HG03342 (cell line): ENCODE data around the gene AMZ1.
"Not testable (repeated sequence)": the region's sequence is repeated elsewhere in the genome, so short reads cannot be mapped to it uniquely, and the experiment has no call there.

Experiments used
- ATAC-seq: cut with Tn5 transposase; IDR thresholded peaks from one replicate; pipeline ENCODE4 v1.9.1; 2021; ENCODE audit warnings: mild to moderate bottlenecking, moderate library complexity; ENCODE audit not compliant: unreplicated experiment

Gene AMZ1

GRCh38 chr7:2724453-2725177, 36.6 kb downstream of the AMZ1 start:
- ATAC-seq = no peak

GRCh38 chr7:2725178-2726105, 37.4 kb downstream of the AMZ1 start:
- no peak for ATAC-seq

- no peak for ATAC-seq
Measured at GRCh38 chr7:2726316-2727018, 38.5 kb downstream of the AMZ1 start.

GRCh38 chr7:2727206-2727605, 39.2 kb downstream of the AMZ1 start:
- not testable (repeated sequence) for ATAC-seq

GRCh38 chr7:2728316-2729030, 40.5 kb downstream of the AMZ1 start:
- no peak for ATAC-seq

GRCh38 chr7:2729031-2729892, 41.3 kb downstream of the AMZ1 start:
- no peak for ATAC-seq

- ATAC-seq = no peak
Measured at GRCh38 chr7:2729893-2730716, 42.1 kb downstream of the AMZ1 start.

- no peak for ATAC-seq
Measured at GRCh38 chr7:2730846-2731770, 43.1 kb downstream of the AMZ1 start.

- no peak for ATAC-seq
Measured at GRCh38 chr7:2732388-2732787, 44.4 kb downstream of the AMZ1 start.

- no peak for ATAC-seq
Measured at GRCh38 chr7:2732959-2733584, 45.1 kb downstream of the AMZ1 start.

GRCh38 chr7:2734084-2734686, 46.2 kb downstream of the AMZ1 start:
- no peak for ATAC-seq

- ATAC-seq = no peak
Measured at GRCh38 chr7:2734751-2735571, 47.0 kb downstream of the AMZ1 start.

- ATAC-seq = no peak
Measured at GRCh38 chr7:2735744-2736143, 47.7 kb downstream of the AMZ1 start.

GRCh38 chr7:2736411-2736914, 48.5 kb downstream of the AMZ1 start:
- ATAC-seq = no peak

- ATAC-seq = not testable (repeated sequence)
Measured at GRCh38 chr7:2737005-2737743, 49.2 kb downstream of the AMZ1 start.
